Activated naive CD8-positive, alpha-beta T cell (primary cell): Measurements from ENCODE around the gene RIN1.
"Not testable (repeated sequence)": the region's sequence is repeated elsewhere in the genome, so short reads cannot be mapped to it uniquely, and the experiment has no call there.

Experiments used
- H3K27ac Mint-ChIP-seq: one replicate; pipeline ENCODE4 v1.8.0; 2021; ENCODE audit warnings: mixed read lengths
- H3K27me3 Mint-ChIP-seq: one replicate; pipeline ENCODE4 v1.8.0; 2021; ENCODE audit warnings: mixed read lengths
- H3K36me3 Mint-ChIP-seq: one replicate; pipeline ENCODE4 v1.8.0; 2021; ENCODE audit warnings: mixed read lengths
- H3K4me1 Mint-ChIP-seq: one replicate; pipeline ENCODE4 v1.8.0; 2021; ENCODE audit warnings: low read depth, mixed read lengths
- H3K4me3 Mint-ChIP-seq: one replicate; pipeline ENCODE4 v1.8.0; 2021; ENCODE audit warnings: mild to moderate bottlenecking, mixed read lengths
- H3K9me3 Mint-ChIP-seq: one replicate; pipeline ENCODE4 v1.8.0; 2021; ENCODE audit warnings: low read depth, mixed read lengths

The RIN1 gene

DNA sequence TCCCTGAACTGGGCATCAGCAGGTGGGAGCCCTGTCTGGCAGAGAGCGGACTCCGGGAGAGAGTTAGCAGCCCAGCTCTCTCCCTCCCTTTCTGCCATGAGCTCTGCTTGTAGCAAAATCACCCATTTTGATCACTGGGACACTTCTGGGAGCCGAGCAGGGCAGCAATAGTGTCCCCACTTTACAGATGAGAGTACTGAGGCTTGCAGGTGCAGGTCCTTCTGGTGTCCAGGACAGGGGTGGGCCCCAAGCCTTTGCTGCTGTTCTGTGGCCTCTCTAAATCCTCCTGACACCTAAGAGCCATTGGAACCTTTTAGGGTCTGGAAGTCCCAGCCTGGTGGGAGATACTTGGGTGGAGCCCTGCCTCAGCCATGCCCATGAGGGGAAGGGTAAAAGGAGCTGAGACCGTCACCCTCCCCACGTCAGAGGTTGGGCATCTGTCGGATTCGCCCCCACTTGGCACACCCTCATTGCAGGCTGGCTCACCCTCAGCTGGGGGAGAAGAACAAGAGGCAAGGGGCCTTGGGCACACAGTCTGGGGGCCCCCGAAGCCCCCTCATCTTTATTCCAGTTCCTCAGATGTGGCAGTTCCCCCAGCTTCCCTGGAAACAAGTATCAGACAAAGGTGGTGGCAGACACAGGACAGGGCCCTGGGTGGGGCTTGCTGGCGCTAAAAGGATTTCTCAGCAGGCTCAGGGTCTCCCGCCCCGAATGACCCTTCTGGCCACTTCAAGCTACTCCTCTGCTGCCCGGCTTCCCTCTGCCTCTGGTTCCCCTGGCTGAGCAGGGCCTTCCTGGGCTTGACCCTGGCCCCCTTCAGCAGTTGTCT lies 4.5 kb downstream of the RIN1 start:
- Mint-ChIP-seq H3K9me3 (no peaks in the 10 kb centered on the region), H3K36me3 (no peaks in the 10 kb centered on the region), H3K27me3 (no peaks in the 10 kb centered on the region)

DNA sequence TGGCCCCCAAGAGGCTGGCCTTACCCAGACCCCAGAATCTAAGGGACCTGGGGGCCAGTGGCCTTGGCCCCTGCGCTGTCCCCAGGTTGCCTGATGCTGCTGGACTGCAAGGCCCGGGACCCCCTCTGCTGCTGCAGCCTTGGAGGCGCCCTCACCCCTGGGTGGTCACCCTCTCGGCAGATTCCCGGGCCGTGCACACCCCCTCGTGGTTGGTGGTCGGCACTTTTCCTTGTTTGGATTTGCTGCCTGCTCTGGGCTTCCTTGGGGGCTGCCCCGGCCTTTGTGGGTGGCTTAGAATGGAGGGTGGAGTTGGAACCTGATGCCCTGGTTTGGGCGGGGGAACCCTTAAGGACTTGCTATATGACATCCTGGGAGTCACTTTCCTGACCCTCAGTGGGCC lies 5.3 kb downstream of the RIN1 start:
- peaks cover 31% of the 10 kb centered on the region for H3K4me1 Mint-ChIP-seq

More for the DNA sequence above, 4.5 kb downstream of the RIN1 start:
- Mint-ChIP-seq H3K4me3 (no peak overlapping the region), H3K27ac (no peak overlapping the region), H3K4me1 (peaks cover 32% of the 10 kb centered on the region)

DNA sequence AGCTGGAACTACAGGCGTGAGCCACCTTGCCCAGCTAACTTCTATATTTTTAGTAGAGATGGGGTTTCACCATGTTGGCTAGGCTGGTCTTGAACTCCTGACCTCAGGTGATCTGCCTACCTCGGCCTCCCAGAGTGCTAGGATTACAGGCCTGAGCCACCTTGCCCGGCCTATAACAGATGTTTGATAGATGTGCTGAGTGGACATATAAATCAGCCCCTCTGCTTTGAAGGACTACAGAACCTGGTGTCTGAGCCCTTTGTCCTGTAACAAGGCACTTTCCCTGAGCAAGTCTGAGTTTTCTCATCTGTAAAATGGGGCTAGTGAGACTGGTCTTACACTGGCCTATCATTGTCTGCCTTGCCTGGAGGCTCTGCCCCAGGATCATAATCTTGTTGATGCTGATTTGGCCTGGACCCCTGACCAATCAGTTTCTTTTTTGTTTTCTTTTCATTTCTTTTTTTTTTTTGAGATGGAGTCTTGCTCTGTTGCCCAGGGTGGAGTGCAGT lies 7.0 kb downstream of the RIN1 start:
- Mint-ChIP-seq H3K27me3 (no peaks in the 10 kb centered on the region), H3K4me3 (no peak overlapping the region), H3K9me3 (no peaks in the 10 kb centered on the region), H3K4me1 (peaks cover 30% of the 10 kb centered on the region), H3K27ac (no peak overlapping the region), H3K36me3 (no peaks in the 10 kb centered on the region)

More for the DNA sequence above, 5.3 kb downstream of the RIN1 start:
- Mint-ChIP-seq H3K36me3 (no peaks in the 10 kb centered on the region), H3K27ac (no peak overlapping the region), H3K4me3 (no peak overlapping the region), H3K9me3 (no peaks in the 10 kb centered on the region), H3K27me3 (no peaks in the 10 kb centered on the region)

DNA sequence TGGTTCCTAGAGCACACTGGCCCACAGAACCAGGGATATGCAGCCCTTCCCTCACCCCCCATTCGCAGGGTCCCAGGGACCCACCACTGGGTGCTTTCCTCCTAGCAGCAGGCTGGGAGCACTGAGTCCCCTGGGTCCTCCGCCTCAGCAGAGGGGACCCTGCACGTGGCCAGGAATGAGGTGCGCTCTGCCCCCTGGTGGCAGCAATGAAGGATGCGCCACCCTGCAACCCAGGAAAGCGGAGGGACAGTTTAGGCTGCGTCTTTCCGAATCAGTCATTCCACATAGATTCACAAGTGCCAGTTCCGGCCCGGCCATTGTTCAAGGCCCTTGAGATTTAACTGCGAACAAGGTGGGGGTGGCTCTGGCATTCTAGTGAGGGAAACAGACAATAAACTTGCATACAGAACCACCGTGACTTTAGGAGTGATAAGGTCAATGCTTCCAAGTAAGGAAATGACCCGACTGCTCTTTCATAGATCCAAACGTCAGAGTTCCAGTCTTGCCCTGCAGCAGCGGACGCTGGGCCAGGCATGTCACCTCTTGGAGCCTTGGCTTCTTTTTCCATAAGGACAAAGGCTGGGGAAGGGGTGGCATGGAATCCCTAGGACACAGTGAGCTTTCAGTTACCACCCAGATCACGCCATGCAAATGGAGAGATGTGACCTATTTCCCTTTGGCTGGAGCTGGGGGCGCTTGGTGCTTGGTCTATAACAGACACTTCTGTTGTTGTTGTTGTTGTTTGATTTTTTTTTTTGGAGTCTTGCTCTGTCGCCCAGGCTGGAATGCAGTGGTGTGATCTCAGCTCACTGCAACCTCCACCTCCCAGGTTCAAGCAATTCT lies 7.7 kb downstream of the RIN1 start:
- Mint-ChIP-seq H3K4me3 (peak overlapping the region; percentile 57), H3K27ac (peak overlapping the region; percentile 87), H3K27me3 (no peaks in the 10 kb centered on the region), H3K36me3 (no peaks in the 10 kb centered on the region), H3K4me1 (peaks cover 36% of the 10 kb centered on the region), H3K9me3 (no peaks in the 10 kb centered on the region)

DNA sequence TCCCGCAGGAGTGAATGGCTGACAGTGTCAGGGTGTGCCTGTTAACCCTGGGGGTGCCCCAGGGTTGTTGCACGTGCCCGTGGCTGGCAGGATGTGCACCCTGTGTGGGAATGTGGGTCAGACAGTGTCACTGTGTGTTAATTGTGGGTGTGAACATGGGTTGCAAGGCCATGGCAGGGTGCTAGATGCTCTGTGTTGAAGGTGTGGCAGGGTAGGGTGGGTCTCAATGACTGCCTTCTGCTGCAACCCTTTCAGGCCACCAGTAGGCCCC lies 8.3 kb downstream of the RIN1 start:
- Mint-ChIP-seq H3K4me3 (peak overlapping the region; percentile 57), H3K27ac (peak overlapping the region; percentile 87), H3K9me3 (no peaks in the 10 kb centered on the region), H3K36me3 (no peaks in the 10 kb centered on the region), H3K4me1 (peaks cover 41% of the 10 kb centered on the region), H3K27me3 (no peaks in the 10 kb centered on the region)

DNA sequence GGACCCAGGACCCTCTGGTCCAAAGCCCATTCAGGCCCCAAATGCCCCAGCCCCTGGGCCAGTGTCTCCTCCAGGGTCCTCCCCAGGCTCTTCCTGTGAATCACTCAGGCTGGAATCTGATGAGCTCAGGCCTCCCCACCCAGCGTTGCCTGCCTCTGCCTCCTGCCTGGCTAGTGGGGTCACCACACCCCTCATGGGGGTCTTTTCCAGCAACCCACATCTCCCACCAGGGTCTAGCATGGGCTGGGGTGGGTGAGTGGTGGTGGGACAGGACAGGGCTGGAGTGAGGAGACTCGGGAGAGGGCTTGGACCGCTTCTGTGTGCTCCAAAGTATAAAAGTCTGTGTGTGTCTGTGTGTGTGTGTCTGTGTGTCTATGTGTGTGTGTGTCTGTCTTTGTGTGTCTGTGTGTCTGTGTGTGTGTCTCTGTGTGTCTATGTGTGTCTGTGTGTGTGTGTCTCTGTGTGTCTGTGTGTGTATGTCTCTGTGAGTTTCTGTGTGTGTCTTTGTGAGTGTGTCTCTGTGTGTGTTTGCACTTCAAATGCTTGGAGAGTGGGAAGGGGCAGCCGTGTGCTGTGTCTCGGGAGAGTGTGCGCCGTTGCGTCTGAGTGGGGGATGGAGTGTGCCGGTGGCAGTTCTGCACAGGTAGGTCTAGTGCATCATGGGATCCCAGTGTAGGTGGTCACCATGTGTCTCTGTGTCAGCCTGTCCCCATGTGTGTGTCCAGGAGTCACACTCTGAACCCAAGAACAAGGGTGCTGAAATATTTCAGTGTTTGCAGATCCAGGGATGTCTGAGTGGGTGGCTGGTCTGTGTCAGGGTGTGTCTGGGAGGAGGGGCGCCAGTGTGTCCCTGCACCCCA lies 8.8 kb downstream of the RIN1 start:
- Mint-ChIP-seq H3K9me3 (no peaks in the 10 kb centered on the region), H3K4me3 (peak overlapping the region; percentile 53), H3K27ac (peak overlapping the region; percentile 87), H3K4me1 (peaks cover 46% of the 10 kb centered on the region), H3K36me3 (no peaks in the 10 kb centered on the region), H3K27me3 (no peaks in the 10 kb centered on the region)

DNA sequence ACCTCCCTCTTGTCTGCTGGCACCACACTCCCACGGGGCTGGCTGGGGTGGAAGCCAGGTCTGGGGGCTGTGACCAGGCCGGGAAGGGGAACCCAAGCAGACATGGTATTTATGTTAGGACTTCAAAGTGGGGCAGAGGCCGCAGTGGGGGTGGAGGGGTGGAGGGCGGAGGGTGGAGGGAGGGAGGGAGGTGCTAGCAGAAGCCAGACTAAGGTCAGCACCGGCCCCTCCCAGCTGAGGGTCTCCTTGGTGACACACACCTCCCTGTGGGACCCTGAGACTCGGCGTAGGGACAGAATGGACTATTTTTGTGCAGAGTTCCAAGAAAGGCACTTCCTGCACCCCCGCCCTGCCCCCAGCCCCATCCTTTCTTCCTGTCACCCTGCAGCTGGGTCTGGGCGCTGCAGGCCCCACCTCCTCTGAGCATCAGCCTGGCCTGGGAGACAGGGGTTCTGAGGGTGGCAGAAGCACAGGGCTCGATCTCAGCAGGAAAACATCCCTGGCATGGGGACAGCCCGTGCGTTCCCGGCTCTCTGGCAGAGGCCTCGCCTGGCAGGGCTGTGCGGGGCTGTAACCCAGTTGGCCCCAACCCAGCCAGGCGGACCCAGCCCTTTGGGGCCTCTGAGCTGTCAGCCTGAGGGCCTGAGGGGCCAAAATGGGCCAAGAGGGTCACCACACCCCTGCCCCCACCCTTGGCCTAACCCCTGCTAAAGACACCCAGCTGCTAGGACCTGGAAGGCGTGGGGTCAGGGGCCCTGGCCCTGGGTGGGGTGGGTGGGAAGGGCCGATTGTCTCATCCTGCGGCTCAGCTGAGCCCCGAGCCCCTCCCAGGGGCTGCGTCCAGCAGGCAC lies 9.7 kb downstream of the RIN1 start:
- Mint-ChIP-seq H3K27ac (peak overlapping the region; percentile 85), H3K36me3 (no peaks in the 10 kb centered on the region), H3K4me1 (peaks cover 52% of the 10 kb centered on the region), H3K9me3 (no peaks in the 10 kb centered on the region), H3K4me3 (peak overlapping the region; percentile 32), H3K27me3 (no peaks in the 10 kb centered on the region)

DNA sequence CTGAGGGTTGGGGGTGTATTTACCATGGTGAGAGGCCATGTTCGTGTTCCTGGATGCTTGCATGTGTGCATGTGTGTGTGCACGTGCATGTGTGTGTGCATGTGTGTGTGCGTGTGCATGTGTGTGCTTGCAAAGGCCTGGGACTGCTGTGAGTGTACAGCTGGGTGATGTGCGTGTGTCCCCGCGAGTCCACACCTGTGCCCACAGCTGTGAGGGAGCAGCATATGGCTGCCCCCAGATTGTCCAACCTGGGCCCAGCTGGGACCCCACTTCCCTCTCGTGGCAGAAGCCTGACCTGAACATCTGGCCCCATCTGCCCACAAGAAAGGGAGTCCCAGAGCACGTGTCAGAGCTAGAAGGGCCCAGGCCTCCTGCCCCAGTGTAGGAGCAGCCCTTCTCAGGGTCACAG lies 11.0 kb downstream of the RIN1 start:
- Mint-ChIP-seq H3K4me1 (peaks cover 54% of the 10 kb centered on the region), H3K27me3 (no peaks in the 10 kb centered on the region), H3K36me3 (no peaks in the 10 kb centered on the region), H3K4me3 (no peak overlapping the region), H3K9me3 (no peaks in the 10 kb centered on the region), H3K27ac (peak overlapping the region; percentile 85)

DNA sequence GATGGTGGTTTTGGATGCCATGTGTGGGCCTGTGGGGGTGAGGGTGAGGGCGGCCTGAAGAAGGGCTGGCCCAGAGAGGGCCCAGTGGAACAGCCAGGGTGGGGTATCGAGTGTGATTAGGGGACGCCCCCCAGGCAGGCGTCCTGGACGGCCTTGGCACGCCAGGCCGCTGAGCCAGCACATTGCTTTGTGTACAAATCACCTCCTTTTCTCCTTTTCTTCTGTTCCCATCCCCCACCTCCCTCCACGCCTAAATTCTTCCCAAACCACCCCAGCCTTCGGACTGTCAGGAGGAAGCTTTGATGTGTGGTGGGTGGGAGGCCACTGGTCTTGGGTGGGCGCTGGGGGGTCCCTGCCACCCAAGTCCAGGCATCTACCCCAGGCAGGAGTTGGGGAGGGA lies 11.6 kb downstream of the RIN1 start:
- Mint-ChIP-seq H3K27me3 (no peaks in the 10 kb centered on the region), H3K27ac (peak overlapping the region; percentile 51), H3K36me3 (no peaks in the 10 kb centered on the region), H3K4me1 (peaks cover 59% of the 10 kb centered on the region), H3K9me3 (no peaks in the 10 kb centered on the region), H3K4me3 (no peak overlapping the region)

DNA sequence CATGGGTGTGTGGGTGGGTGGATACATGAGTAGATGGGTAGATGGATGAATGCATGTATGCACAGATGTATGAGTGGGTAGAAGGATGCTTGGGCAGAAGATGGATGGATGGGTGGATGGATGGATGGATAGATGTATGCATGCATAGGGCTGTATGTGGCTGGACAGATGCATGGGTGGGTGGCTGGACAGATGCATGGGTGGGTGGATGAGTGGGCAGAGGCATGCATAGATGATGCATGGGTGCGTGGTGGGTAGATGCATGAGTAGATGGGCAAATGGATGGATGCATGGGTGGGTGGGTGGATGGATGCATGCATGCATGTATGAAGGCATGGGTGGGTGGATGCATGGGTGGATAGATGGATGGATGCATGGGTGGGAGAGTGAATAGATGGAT lies 12.6 kb downstream of the RIN1 start:
- H3K27ac Mint-ChIP-seq = no peak overlapping the region
- H3K4me3 Mint-ChIP-seq = no peak overlapping the region
- H3K4me1 Mint-ChIP-seq = peaks cover 67% of the 10 kb centered on the region
- no peaks in the 10 kb centered on the region for H3K36me3 Mint-ChIP-seq
- no peaks in the 10 kb centered on the region for H3K27me3 Mint-ChIP-seq
- H3K9me3 Mint-ChIP-seq = no peaks in the 10 kb centered on the region

DNA sequence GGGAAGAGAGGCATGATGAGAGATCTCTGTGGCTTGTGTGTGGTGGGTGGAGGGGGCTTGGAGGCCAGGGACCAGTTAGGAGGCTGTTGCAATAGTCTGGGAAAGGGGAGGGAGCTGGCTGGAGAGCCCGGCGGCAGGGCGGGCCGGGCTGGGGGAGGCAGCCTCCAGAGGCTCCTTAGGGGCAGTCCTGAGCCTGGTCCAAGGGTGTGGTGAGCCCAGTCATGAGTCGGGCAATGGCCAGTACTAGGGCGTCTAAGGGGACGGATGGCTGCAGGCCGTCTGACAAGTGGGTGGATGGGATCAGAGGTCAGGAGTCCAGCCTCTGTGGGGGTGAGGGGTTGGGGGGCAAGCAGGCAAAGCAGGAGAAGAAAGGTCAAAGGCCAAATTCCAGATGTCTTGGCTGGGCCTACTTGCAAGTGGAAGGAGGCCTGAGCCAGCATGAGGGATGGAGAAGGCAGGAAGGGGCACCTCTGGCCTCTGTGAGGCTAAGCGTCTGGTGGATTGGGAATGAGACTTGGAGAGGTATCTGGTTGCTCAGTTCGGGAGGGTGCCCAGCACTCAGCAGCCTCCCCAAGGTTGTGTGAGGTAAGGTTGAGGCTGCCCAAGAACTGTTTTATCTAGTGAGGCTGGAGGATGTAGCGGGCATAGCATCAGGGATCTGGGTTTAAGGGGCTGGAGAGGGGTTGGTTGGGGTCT lies 13.4 kb downstream of the RIN1 start:
- Mint-ChIP-seq H3K4me1 (peaks cover 67% of the 10 kb centered on the region), H3K36me3 (no peaks in the 10 kb centered on the region), H3K4me3 (no peak overlapping the region), H3K27me3 (no peaks in the 10 kb centered on the region), H3K9me3 (no peaks in the 10 kb centered on the region), H3K27ac (peak overlapping the region; percentile 89)

DNA sequence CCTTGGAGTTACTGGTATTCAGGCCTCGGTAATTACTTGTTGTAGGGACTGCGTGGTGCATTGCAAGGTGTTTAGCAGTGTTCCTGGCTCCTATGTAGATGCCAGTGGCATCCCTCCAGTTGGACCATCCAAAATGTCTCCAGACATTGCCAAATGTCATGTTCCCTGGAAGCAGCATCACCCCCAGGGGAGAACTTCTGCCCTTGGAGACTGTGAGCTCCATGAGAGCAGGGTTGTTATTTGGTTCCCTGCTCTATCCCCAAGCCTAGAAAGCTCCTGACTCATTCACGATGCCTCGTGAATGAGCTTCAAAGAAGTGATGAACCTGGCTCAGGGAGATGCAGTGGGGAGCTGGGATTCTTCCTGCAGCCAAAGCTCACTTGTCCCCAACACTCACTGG lies 14.6 kb downstream of the RIN1 start:
- Mint-ChIP-seq H3K4me3 (no peak overlapping the region), H3K36me3 (no peaks in the 10 kb centered on the region), H3K9me3 (no peaks in the 10 kb centered on the region), H3K27me3 (no peaks in the 10 kb centered on the region), H3K4me1 (peaks cover 65% of the 10 kb centered on the region), H3K27ac (peak overlapping the region; percentile 73)

DNA sequence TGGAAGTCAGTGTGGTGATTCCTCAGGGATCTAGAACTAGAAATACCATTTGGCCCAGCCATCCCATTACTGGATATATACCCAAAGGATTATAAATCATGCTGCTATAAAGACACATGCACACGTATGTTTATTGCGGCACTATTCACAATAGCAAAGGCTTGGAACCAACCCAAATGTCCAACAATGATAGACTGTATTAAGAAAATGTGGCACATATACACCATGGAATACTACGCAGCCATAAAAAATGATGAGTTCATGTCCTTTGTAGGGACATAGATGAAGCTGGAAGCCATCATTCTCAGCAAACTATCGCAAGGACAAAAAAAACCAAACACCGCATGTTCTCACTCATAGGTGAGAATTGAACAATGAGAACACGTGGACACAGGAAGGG lies 15.5 kb downstream of the RIN1 start:
- not testable (repeated sequence) for H3K27ac Mint-ChIP-seq, H3K36me3 Mint-ChIP-seq, H3K9me3 Mint-ChIP-seq, H3K27me3 Mint-ChIP-seq, H3K4me3 Mint-ChIP-seq
- H3K4me1 Mint-ChIP-seq = peaks cover 64% of the 10 kb centered on the region

DNA sequence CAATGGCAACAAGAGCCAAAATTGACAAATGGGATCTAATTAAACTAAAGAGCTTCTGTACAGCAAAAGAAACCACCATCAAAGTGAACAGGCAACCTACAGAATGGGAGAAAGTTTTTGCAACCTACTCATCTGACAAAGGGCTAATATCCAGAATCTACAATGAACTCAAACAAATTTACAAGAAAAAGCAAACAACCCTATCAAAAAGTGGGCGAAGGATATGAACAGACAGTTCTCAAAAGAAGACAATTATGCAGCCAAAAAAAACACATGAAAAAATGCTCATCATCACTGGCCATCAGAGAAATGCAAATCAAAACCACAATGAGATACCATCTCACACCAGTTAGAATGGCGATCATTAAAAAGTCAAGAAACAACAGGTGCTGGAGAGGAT lies 15.9 kb downstream of the RIN1 start:
- Mint-ChIP-seq H3K4me1 (peaks cover 64% of the 10 kb centered on the region), H3K27ac (peak overlapping the region; percentile 70)
- not testable (repeated sequence) for H3K36me3 Mint-ChIP-seq, H3K4me3 Mint-ChIP-seq, H3K9me3 Mint-ChIP-seq, H3K27me3 Mint-ChIP-seq
